ENCODE data around the gene GADD45GIP1.

- TF ChIP-seq CTCF (IDR thresholded peaks at IDR 0.05) (no peak), POLR2A (IDR thresholded peaks at IDR 0.05) (no peak)
Observed at GRCh38 chr19:12921047-12921446, 36.0 kb downstream of the GADD45GIP1 start.

All from uterus (tissue), 2 donors.